K562 (cell line): ENCODE results near the gene SHTN1.

Experiments used
- EP300 ChIP-seq: IDR thresholded peaks from 2 replicates; pipeline ENCODE4 v1.6.1; 2012; ENCODE audit warnings: low read length, improper control_type of control experiment
- KLF10 ChIP-seq: fragments of 250-450 bp; sonication (Bioruptor Pico); IDR thresholded peaks from 2 replicates; pipeline ENCODE4 v1.6.1; 2021; ENCODE audit warnings: matching md5 sums
- MYC ChIP-seq, 2 experiments: fragments of 250-450 bp in 1 of 2; sonication (Bioruptor Pico) in 1 of 2; IDR thresholded peaks; 2 replicates each; pipeline versions ENCODE4 v1.5.1 to v1.6.1; 2012 to 2021; ENCODE audit warnings: low read depth in 2 of 2, borderline replicate concordance in 1 of 2, improper control_type of control experiment in 1 of 2, low read length in 1 of 2, mild to moderate bottlenecking in 1 of 2, moderate library complexity in 1 of 2
- TCF7 ChIP-seq: sonication (generic); IDR thresholded peaks from 2 replicates; pipeline ENCODE4 v1.6.1; 2016; ENCODE audit warnings: antibody characterized with exemption, borderline replicate concordance
- TRIM28 ChIP-seq: fragments of 450-650 bp; IDR thresholded peaks from 2 replicates; pipeline ENCODE4 v1.6.1; 2017
- ZNF253 ChIP-seq: fragments of 250-450 bp; sonication (Bioruptor Pico); conservative IDR thresholded peaks from 2 replicates; pipeline ENCODE4 v1.6.1; 2021; ENCODE audit warnings: mild to moderate bottlenecking
- TF ChIP-seq, protein P1 (sequence below), 3 experiments: IDR thresholded peaks in 2 of 3; conservative IDR thresholded peaks in 1 of 3; 2 replicates each; pipeline ENCODE4 v1.5.1; 2011 to 2012; ENCODE audit warnings: low read length in 3 of 3, mild to moderate bottlenecking in 3 of 3, control low read depth in 2 of 3, improper control_type of control experiment in 1 of 3, inconsistent platforms in 1 of 3, low read depth in 1 of 3, mixed read lengths in 1 of 3, moderate library complexity in 1 of 3; ENCODE audit not compliant: insufficient read depth in 2 of 3

DNA sequence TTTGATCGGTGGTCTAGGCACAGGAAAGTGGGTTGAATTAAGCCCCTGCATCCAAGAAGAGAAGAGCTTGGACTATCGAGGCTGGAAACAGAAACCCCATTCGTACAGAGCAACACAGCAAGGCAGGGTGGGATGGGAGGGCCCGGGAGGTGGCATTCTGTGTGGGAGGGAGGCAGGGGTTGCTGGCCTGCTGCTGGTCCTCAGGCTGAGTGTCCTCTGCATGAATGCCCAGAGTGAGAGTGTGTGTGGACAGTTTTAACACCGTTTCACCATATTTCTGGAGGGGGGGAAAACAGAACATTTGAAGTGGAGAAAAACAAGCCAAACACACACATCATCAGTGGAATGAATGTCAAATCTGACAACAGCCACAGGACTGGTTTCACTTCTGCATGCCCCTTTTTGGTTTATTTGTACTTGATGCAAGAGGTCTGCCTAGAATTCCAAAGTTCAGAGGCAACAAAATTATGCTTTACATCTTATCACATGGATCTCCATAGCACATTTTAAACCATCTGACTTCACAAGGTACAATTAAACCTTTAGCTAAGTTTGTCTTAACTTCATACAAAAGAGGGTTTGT, 166.8 kb downstream of the SHTN1 start:
- TF ChIP-seq MYC (IDR thresholded peaks at IDR 0.05; ENCODE audit: low read depth, low read length): no peak
- no peak for TF ChIP-seq MYC (CRISPR knock-in tag; IDR thresholded peaks at IDR 0.05; ENCODE audit: borderline replicate concordance, low read depth)
- no peak for TF ChIP-seq EP300
- no peak for TF ChIP-seq TRIM28
- TF ChIP-seq KLF10 (CRISPR knock-in tag): no peak
- TF ChIP-seq ZNF253: no peak
- TF ChIP-seq TCF7: no peak
- TF ChIP-seq, protein P1, sequence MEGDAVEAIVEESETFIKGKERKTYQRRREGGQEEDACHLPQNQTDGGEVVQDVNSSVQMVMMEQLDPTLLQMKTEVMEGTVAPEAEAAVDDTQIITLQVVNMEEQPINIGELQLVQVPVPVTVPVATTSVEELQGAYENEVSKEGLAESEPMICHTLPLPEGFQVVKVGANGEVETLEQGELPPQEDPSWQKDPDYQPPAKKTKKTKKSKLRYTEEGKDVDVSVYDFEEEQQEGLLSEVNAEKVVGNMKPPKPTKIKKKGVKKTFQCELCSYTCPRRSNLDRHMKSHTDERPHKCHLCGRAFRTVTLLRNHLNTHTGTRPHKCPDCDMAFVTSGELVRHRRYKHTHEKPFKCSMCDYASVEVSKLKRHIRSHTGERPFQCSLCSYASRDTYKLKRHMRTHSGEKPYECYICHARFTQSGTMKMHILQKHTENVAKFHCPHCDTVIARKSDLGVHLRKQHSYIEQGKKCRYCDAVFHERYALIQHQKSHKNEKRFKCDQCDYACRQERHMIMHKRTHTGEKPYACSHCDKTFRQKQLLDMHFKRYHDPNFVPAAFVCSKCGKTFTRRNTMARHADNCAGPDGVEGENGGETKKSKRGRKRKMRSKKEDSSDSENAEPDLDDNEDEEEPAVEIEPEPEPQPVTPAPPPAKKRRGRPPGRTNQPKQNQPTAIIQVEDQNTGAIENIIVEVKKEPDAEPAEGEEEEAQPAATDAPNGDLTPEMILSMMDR (IDR thresholded peaks at IDR 0.05 in 2 of 3, conservative IDR thresholded peaks at IDR 0.05 in 1 of 3; ENCODE audit: insufficient read depth in 2 of 3, low read depth in 1 of 3, low read length in 3 of 3): no peak
